ENCODE measurements around the gene TMEM212.
A peak's percentile ranks its signal among the peaks of the same experiment; 100 is the strongest.
"Not testable (repeated sequence)": the region's sequence is repeated elsewhere in the genome, so short reads cannot be mapped to it uniquely, and the experiment has no call there.

The TMEM212 gene

GRCh38 chr3:171813278-171813896 lies 29.8 kb upstream of the TMEM212 start:
- no peak for DNase-seq

DNA sequence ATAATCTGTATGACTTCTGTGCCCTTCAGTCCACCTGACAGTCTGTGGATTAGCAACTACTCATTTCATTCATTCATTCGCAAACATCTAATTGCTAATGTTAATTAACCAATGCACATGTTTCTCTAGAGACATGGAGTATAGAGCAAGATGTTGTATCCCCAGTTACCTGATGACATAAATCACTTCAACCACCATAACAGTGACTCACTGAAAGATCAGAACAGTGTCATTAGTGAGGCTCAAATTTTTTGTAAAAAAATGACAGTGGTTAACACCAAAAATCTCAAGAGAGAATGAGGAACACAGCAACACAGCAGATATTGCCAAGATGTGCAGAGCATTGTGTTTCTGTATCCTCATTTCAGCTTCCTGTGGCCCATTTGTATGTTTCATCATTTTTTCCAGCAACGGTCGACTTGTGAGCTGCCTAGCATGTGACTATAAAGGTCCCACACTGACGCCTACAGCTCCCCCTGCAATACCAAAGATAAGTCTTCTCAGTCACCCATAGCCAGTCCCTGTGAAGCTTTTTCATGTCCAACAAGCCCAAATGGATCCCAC lies 29.2 kb upstream of the TMEM212 start:
- no peak for DNase-seq

- DNase-seq, result not testable (repeated sequence)
Observed at GRCh38 chr3:171814662-171815061, 28.5 kb upstream of the TMEM212 start.

DNA sequence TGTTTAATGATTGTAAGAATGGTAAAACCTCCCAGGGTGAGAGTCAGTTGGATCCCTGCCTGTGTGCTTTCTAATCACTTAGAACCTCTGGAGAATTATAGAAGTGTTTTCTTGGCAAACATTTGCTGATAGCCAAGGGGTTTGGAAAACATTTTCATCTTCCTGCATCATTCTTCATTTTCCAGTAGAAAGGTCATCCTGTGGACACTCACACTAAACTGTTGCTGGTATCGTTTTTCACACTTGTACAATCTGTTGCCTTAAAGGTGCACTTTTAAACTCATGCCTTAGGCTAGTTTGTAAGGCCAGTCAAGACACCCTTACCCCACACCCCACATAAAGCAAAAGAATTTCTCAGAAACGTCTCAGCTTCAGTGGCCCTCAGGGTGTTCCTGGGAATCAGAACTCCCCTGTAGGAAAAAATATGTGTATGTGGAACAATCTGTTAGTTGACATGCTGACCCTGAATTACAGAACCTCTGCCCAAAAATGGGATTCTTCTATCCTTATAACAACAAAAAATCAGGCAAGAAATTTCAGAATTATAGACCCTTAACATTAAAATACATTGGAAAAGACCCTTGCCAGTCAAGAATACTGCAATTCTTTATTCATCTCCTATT lies 27.1 kb upstream of the TMEM212 start:
- no peak for DNase-seq

- DNase-seq, result no peak
Observed at GRCh38 chr3:171817074-171817800, 25.9 kb upstream of the TMEM212 start.

DNA sequence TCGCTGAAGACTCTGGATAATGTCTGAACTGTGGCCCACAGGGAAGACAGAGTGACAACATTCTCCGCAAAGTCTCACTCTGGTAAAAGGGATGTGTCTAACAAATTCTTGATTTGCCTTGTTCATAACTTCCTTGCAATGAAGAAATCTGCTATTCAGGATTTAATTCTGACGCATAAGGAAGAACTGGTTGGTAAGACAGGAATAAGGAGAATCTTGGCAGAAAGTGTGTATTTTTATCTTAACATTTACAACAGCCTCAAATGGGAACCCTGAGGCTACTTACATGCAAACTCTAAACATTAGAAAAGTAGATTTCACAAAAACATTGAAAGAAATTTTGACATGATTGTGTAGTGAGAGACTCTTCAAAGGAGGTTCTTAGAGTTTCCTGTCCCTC lies 22.1 kb upstream of the TMEM212 start:
- DNase-seq, result no peak

- DNase-seq, result no peak
Observed at GRCh38 chr3:171821778-171822358, 21.3 kb upstream of the TMEM212 start.

- peak; percentile 20 for DNase-seq
Observed at GRCh38 chr3:171822431-171823106, 20.6 kb upstream of the TMEM212 start.

GRCh38 chr3:171824116-171824515 lies 19.0 kb upstream of the TMEM212 start:
- no peak for DNase-seq

DNA sequence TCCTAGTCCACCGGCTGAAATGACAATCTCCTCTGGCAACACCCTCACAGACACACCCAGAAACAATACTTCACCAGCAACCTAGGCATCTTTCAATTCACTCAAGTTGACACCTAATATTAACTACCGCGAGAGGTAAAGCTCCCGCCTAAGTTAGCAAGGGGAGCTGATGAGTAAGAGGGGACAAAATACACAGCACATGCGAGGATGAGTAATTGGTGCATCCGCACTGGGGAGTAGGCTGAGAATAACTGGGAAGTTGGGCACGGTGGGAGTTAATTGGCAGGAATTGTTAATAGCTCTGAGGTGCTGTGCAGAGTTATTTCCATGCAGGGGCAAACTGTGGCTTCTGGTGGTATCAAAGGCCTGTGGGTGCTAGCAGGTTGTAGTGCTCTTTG lies 18.3 kb upstream of the TMEM212 start:
- no peak for DNase-seq

DNA sequence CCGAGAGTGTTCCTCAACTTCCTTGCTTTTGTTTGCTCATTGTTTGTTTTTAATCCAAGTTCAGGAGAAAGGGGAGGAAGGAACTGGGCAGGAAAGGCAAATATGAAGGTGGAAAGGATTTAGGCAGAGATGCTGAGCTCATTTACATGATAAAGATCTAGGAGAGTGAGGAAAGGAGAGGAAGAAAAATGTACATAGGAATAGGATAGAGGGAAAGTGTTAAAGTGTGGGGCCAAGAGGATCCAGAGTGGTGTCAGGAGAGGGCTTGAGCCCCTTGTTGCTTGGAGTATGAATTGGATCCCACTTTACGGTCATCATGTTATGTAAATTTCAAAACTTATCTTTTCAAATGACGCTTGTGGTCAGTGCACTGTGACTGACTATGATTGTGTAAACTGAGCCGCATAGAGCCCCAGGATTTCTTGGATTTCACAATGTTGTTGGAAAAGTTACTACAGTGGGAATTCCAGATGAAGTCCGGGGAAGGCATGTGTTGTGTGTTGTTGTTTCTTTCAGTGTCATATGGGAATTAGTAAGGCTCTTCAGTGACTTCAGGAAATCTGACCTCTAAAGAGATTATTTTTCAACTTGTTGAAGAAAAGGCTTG lies 17.8 kb upstream of the TMEM212 start:
- DNase-seq, result no peak

DNA sequence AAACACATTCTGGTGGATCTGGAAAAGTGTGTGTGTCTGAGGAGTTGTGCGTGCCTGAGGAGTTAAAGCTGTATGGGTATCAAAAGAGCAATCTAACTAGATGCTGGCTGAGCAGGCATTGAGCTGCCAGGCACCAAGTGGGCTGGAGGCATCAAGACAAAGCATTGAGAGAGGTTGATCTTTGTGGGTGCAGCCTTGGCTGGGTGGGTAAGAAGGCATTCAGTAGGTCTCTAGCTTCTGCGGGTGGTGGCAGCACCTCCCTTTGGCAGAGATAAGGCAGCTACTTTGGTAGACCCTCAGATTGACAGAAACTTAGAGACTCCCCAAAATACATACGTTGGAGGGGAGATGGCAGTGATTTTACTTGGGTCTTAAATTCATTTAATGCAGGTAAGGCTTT lies 15.8 kb upstream of the TMEM212 start:
- no peak for DNase-seq

DNA sequence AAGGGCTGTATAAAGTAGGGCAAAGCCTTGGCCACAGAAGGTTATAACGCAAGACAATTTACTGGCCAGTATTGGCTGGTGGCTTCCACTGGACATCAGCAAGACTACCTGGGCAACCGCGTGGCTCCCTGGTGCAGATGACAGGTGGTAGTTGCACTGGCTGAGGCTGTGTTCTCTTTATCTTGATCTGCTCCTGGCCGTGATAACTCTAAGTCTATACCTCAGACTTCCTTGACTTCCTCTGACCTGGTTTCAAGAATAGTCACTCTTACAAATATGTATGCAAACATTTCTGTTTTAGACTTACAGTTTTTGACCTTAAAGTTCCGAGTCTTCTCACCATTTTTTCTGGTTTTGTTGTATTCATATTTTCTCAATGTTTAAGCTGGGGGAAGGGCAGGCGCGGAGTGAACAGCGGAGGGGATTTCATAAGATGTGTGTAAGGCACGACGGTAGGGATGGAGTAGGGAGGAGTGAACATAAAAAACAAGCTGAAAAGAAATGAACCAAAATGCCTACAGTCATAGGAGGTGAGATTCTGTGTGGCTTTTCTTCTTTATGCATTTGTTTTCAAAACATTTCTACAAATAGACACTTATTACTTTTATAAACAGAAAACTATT lies 15.2 kb upstream of the TMEM212 start:
- DNase-seq, result no peak

DNA sequence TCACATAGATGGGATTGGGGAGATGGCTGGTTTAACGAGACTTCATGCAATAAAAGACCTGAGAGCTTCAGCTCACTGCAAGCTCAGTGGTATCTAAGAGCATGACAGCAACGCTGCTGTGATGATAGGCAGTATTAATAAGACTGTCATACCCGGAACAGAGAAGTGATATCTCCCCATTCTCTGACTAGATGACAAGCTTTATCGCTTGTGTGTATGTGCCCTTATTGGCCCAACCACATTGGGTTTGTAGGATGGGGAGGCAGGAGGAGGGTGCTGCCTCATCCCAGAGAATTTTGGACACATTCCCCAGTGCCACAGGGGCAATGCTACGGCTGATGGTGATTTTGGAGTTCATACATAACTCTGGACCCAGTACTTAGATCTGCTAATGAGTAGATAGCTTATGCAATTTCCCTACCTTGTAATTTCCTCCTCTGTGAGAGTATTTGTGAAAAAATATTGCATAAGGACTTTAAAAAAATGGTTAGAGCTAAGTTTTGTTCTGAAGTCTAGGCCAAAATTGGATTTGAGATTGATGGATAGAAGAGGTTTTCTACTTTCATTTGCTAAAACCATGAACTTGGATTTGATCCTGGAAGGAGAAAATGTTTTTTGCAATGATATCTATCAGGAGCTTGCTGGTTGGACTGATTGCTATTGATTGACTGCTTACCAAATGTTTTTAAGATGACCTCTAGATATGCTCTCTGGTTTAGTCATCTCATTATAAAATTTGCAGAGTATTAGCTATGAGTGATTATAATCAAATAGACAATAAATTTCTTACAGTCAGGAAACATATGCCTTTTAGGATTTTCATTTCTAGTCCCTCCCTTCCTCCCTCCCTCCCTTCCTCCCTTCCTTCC lies 14.0 kb upstream of the TMEM212 start:
- peak; percentile 16 for DNase-seq

GRCh38 chr3:171829841-171830517 lies 13.2 kb upstream of the TMEM212 start:
- peak; percentile 98 for DNase-seq

- peak; percentile 40 for DNase-seq
Observed at GRCh38 chr3:171830518-171830875, 12.7 kb upstream of the TMEM212 start.

GRCh38 chr3:171831936-171832335 lies 11.2 kb upstream of the TMEM212 start:
- no peak for DNase-seq

GRCh38 chr3:171832989-171833388 lies 10.2 kb upstream of the TMEM212 start:
- DNase-seq, result no peak

GRCh38 chr3:171833789-171834460 lies 9.2 kb upstream of the TMEM212 start:
- DNase-seq, result peak; percentile 55

- DNase-seq, result no peak
Observed at GRCh38 chr3:171834461-171834801, 8.7 kb upstream of the TMEM212 start.
